ENCODE data around the gene PRR12.

The PRR12 gene, protein sequence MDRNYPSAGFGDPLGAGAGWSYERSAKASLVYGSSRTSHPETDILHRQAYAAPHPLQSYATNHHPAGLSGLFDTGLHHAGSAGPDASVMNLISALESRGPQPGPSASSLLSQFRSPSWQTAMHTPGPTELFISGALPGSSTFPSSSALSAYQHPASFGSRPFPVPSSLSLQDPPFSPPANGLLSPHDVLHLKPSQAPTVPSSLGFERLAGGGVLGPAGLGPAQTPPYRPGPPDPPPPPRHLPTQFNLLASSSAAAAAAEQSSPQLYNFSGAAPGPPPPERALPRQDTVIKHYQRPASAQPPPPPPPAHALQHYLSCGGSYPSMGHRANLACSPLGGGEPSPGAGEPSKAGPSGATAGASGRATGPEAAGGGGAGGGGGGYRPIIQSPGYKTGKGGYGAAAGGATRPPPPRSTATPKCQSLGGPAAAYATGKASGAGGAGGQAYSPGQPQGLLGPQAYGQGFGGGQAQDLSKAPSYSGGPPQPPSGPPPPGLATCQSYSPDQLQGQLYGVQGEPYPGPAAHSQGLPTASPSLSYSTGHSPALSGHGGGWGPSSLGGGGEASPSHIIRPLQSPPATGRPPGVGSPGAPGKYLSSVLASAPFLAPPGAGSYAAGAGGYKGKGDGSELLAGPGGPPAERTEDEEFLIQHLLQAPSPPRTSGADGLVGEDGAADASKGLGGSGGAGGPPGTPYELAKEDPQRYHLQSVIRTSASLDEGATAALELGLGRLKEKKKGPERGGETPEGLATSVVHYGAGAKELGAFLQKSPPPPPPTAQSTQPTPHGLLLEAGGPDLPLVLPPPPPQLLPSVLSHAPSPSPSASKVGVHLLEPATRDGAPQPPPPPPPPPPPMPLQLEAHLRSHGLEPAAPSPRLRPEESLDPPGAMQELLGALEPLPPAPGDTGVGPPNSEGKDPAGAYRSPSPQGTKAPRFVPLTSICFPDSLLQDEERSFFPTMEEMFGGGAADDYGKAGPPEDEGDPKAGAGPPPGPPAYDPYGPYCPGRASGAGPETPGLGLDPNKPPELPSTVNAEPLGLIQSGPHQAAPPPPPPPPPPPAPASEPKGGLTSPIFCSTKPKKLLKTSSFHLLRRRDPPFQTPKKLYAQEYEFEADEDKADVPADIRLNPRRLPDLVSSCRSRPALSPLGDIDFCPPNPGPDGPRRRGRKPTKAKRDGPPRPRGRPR (N-terminal part only)

DNA sequence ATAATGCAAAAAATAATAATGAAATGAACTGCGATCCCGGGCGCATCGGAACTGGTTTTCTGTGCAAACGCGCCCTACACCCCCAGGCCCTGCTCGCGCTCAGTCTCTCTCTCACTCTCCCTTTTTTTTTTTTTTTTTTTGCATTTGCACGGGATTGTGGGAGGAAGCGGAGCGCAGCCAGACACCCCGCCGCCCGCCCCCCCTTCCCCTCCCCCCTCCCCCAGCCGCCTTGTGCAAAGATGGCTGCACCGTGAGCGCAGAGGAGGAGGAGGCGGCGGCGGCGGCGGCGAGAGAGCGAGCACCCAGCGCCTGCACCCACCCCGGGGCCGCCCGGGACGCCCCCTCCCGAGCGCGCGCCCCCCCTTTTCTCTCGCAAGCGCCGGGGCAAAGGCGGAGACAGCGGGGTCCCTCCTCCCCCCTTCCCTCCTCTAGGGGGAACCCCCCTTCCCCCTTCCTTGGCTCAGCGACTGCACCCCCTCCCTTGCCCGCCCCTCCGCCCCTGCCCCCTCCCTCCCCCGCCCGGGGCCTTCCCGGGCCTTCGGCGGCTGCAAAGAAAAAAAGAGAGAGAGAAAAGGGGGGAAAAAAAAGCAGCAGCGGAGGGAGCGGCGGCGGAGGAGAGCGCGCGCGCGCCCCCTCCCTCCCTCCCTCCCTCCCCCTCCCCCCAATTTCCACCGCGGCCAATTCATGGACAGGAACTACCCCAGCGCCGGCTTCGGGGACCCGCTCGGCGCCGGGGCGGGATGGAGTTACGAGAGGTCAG is at the start of gene PRR12:
TSS of gene PRR12 (plus strand) at position 212 of the 760 bp plus-strand sequence. CDS start at position 685, 473 bp downstream.
- DNase-seq (ENCODE audit: low read depth): no peak

DNA sequence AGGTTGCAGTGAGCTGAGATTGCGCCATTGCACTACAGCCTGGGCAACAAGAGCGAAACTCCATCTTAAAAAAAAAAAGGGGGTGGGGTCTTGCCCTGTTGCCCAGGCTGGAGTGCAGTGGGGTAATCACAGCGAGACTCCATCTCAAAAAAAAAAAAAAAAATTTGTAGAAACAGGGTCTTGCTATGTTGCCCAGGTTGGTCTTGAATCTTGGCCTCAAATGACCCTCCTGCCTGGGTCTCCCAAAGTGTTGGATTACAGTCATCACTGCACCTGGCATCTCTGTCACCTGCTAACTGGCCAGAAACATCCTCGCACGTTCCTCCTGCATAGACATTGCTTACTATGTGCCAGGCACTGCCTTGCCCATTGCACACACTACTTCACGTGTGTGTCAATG is 49.1 kb upstream of the PRR12 start:
- DNase-seq (ENCODE audit: low read depth): no peak

DNA sequence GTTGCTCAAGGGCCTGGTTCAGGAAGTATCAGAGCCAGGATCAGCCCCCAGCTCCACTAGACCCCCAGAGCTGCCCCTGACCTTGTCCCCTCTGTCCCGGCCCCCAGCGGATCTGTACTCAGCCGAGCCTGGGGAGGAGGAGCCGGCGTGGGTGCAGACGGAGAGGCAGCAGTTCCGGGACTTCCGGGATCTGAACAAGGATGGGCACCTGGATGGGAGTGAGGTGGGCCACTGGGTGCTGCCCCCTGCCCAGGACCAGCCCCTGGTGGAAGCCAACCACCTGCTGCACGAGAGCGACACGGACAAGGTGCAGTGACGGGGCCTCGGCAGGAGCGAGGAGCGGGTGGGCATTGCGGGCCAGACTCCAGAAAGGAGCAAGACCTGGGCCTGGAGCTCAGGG is 48.5 kb upstream of the PRR12 start:
- DNase-seq (ENCODE audit: low read depth): no peak

DNA sequence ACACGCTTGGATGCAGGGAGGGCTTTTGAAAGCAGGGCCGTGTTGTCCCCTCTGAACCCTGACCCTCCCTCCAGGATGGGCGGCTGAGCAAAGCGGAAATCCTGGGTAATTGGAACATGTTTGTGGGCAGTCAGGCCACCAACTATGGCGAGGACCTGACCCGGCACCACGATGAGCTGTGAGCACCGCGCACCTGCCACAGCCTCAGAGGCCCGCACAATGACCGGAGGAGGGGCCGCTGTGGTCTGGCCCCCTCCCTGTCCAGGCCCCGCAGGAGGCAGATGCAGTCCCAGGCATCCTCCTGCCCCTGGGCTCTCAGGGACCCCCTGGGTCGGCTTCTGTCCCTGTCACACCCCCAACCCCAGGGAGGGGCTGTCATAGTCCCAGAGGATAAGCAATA is 48.0 kb upstream of the PRR12 start:
- no peak for DNase-seq (ENCODE audit: low read depth)

DNA sequence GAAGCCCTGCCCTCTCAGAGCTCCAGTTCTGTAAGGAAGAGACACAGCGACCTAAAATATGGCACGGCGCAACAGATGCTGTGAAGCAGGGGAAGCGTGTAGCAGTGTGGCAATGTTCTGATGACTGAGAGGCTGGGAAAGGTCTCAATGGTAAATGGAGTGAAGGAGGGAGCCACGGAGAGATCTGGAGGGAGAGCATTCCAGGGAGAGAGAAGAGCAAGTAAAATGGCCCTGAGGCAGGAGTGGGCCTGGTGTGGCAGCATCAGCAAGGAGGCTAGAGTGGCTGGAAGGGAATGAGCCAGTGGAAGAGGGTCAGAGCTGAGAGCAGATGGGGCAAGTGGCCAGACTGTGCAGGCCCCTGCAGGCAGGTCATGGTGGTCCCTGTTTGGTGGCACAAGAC is 46.8 kb upstream of the PRR12 start:
- no peak for DNase-seq (ENCODE audit: low read depth)

DNA sequence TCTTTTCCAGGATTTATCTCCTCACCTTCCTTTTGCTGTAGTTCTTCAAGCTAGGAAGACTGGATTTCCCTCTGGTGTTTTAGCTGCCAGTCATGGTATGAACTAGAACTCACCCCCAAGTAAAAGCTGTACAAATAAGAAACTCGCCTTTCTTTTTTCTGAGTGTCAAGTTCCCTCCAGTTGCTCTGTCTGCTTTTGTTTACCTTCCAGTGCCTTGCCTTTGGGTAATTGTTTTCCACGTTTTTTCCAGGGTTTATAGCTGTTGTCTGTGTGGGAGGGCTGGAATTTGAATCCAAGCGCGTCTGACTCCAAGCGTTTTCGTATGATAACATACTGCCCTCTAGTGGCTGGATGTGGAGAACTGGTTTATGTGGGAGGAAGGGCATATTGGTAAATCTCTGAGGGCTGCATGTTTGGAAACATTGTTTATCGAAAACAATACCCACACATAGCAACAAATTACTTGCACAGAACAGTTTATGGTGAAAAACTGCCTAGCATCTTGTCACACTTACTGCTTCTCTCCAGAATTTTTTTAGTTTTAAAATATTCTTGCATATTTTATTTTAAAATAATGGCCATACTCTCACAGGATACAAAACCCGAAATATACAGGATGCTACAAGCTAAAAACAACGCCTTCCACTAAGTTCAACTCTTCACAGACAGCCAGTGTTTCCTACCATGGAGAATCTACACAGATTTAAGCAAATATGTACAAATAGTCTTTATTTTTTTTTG is 44.0 kb upstream of the PRR12 start:
- no peak for DNase-seq (ENCODE audit: low read depth)

DNA sequence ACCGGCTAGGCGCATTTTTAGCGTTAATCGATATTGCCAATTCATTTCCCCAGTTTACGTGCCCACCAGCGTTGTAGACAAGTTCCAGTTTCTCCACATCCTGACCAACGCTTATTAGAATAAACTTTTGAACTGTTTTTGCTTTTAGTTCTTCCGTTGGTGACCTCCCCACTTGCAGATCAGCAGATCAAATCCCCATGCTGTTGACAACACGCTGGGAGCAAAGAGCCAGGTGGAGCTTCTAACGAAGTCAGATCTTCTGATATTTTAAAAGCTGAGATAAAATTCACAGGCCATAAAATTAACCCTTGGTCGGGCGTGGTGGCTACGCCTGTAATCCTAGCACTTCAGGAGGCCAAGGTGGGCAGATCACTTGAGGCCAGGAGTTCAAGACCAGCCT is 41.9 kb upstream of the PRR12 start:
- no peak for DNase-seq (ENCODE audit: low read depth)

DNA sequence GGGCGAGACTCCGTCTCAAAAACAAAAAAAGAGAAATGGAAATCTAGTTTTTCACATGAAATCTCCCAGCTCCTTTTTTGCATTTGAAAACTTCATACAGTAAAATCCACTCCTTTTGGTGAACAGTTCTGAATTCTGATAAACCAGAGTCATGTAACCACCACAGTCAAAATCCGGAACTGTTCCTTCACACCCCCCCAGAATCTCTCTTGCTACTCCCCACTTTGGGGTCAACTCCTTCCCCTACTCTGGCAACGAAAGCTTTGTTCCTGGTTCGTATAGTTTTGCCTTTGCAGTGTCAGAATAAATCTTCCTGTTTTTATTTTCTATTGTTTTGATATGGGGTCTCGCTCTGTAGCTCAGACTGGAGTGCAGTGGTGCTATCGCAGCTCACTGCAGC is 39.5 kb upstream of the PRR12 start:
- no peak for DNase-seq (ENCODE audit: low read depth)

DNA sequence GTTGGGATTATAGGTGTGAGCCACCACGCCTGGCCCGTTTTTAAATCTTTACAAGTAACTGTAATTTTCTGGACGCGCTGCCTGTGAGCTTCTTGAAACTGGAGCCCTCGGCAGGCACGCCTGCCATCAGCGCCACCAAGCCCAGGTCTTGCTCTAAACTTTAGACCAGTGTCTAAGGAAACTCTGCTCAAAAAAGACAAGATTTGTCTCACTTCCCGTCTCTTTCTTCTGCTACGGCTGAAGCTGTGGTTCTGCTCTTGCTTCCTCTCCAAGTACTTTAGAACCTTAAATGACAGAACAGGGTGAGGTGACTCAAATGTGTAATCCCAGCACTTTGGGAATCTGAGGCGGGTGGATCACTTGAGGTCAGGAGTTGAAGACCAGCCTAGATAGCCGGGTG is 38.2 kb upstream of the PRR12 start:
- DNase-seq (ENCODE audit: low read depth): no peak

DNA sequence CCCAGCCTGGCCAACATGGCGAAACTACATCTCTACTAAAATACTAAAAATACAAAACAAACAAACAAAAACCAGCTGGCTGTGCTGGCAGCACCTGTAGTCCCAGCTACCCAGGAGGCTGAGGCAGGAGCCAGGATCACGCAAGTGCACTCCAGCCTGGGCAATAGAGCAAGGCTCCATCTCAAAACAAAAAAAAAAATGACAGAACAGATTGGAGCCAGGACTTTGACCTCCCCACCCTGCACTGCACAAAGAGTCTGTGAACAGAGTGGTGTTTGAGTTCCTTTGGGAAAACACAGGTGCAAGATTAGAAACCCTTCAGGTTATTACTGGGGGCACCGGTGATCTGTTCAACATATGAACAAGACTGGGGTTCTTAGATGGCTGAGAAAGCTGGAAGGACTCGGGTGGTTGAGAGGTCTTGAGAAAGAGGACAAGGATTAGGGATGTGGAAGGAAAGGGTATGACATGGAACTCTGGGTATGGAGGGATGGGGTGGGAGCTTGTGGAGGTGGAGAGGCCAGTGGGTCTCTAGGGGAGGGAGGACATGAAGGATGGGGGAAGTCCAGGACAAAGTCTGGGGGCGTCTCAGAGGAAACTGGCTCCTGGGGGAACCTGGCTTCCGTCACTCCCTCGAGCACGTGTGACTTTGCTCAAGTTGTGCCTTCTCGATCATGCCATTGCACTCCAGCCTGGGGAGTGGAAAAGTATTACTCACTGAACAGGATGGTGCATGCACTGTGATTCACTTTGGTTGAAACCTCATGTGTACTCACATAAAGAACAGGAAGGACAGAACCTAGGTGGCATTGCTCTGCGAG is 37.3 kb upstream of the PRR12 start:
- no peak for DNase-seq (ENCODE audit: low read depth)

DNA sequence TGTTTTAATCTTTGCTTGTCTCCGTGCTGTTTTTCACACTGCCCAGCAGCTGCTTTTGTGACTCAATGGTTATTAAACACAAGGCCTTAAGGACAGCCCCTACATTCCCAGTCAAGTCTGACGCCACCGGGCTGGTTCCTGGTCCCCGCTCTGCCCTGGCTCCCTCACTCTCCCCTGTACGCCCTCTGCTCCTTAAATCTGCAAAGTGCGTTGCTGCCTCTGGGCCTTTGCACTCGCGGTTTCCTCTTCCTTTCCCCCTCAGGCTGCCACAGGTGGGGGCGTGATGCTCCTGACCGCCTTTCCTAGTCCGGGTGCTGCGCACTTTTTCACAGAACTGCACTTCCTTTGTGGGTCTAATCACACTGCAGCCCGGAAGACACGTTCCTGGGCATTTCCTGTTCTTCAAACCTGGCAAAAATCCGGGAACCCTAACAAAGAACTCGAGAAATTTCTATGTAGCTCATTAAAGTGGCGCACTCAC is 36.2 kb upstream of the PRR12 start:
- no peak for DNase-seq (ENCODE audit: low read depth)

DNA sequence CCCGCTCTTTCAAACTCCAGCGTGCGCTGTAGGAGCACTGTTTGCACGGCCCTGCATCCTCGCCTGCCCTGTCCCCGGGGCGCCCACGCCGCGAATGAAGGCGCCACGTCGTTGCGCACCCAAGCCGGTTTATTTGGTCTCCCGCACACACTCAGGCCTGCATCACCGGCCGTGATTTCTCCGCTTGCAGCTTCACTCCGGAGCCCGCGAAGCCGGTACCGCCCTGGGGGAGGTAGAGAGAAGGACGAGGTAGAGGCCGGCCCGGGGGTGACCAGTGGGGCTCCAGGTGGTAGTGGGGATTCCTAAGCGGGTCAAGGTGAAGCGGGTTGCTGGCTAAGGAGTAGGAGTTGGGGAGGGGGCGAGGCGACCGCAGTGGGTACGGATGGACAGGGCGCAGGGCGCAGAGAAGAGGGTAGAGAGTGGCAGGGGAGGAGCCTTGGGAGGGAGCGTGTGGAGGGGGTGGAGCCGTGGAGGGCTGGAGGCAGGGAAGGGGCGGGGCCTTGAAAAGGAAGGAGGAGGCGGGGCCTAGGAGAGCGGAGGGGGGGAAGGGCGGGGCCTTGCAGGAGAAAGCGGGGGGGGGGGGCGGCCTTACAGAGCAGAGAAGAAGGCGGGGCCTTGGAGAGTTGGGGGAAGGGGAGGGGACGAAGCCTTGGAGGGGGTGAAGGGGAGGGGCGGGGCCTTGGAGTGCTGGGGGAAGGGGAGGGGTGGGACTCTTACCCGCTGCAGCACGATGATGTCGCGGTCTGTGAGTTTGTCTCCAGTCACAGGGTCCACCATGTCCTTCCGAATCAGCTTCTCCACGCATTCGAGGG is 35.2 kb upstream of the PRR12 start:
- DNase-seq (ENCODE audit: low read depth): peak; percentile 59

DNA sequence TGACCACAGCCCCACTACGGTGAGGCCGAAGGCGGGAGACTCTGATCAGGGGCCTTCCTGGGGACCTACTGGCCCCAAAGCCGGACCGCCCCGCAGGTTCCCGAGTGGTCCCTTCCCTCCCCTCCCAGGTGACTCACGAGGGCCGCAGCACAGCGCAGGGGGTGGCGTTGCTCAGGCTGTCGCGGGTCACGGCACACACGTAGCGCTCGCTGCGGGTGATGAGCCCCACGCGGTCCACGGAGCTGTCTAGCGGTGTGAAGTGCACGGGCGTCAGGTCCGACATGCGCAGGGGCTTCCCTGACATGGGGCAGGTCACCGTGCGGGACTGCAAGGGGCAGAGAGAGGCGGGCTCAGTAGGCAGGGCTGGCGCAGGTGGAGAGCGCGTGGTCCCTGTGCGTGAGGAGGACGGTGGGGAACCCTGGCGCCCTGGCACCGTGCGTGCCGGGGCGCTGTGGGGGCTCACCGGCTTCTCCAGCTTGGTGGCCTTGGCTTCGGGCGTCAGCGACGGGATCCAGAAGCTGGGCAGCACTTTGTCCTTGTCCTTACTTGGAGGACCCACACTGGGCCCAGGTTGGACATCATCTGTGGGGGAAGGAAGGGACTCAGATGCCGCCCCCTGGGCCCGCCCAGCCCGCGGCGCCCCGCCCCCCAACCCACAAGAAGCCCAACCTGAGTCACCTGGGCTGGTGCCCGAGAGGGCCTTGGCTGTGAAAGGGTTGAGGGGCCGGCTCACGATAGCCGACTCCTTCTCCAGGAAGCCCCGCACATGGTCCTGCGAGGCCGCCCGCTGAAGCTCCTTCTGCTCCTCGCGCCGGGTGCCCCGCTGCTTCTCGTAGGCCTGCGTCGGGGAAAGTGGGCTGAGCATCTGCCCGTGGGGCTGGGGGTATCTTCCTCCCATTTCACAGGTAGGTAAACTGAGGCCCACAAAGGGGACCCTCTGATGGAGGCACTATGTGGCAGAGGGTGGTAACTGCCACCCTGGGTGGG is 34.3 kb upstream of the PRR12 start:
- DNase-seq (ENCODE audit: low read depth): no peak

DNA sequence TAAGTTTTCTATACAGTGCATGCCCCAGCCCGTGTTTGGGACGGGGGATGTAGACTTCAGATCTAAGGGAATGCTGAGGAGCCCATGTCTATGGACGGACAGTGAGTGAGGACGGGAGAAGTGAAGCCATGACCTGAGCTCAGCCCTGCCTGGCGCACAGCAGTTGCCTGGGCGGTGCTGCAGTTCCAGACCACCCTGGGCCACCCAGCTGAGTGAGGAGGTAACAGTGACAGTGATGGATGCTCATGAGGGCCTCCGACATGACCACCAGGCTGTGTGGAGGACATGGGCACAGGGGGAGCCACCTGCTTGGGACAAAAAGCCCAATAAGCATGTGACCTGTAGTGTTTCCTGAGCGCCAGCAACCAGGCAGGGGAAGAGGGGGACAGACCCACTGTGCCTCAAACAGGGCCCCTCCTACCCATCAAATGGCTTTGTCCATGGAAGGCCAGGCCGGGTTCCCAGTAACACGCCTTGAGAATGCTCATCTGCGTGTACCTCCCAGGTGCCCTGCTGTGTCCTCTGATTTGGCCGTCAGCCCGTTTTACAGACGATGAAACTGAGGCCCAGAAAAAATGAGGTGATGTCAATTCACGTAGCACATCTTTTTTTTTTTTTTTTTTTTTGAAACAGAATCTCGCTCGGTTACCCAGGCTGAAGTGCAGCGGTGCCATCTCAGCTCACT is 33.2 kb upstream of the PRR12 start:
- no peak for DNase-seq (ENCODE audit: low read depth)

DNA sequence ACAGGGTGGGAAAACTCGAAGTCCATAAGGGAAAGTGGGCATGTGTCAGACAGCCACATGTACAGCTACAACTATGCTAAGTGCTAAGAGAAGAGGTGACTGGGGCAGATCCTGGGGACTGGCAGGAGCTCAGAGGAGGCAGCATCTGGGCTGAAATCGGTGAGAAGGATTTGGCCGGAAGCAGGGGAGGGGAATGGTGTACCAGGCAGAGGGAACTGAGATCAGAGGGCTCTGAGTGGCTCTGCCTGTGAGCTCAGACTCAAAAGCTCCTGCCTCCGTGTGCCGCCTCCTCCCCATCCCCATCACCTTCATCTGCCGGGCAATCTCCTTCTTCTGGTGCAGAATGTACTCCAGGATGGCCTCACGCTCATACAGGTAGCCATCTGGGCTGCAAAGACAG is 32.4 kb upstream of the PRR12 start:
- DNase-seq (ENCODE audit: low read depth): no peak

DNA sequence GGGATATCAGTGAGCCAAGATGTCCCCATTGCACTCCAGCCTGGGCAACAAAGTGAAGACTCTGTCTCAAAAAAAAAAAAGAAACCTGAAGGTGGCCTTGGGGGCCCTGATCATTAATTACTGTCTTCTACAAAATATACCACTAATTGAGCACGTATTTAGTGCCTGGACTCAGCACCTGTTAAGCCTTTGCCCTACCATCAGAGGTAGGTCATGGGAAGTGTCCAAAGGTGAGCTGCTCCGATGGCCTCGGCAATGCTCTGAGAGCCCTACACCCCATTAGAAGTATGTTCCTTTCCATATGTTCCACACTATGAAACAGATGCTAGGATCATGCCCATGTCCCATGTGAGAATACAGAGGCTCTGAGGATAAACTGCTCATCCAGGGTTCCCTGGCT is 31.5 kb upstream of the PRR12 start:
- no peak for DNase-seq (ENCODE audit: low read depth)

DNA sequence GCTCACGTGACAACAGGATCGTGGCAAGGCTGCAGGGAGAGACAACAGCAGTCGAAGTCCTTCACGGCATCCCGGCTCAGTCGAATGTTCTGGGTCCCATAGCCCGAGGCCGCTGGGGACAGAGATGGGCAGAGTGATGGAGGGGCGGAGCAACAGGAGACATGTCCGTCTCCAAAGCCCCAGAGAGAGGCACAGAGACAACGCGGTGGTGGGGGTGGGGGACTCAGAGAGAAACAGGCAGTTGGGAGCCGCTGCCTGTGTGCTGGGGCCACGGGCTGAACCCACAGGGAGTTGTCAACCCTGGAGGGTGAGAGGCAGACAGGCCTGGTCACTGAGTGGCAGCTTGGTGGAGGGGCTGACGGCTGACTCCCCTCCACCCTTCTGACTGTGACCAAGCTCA is 31.1 kb upstream of the PRR12 start:
- no peak for DNase-seq (ENCODE audit: low read depth)
